HG03135 (cell line): ENCODE measurements around the gene HECTD4.
"Not testable (repeated sequence)": the region's sequence is repeated elsewhere in the genome, so short reads cannot be mapped to it uniquely, and the experiment has no call there.

Experiments
- ATAC-seq: cut with Tn5 transposase; IDR thresholded peaks from one replicate; pipeline ENCODE4 v1.9.1; 2021; ENCODE audit warnings: mild to moderate bottlenecking, moderate library complexity; ENCODE audit not compliant: unreplicated experiment

Gene HECTD4

DNA sequence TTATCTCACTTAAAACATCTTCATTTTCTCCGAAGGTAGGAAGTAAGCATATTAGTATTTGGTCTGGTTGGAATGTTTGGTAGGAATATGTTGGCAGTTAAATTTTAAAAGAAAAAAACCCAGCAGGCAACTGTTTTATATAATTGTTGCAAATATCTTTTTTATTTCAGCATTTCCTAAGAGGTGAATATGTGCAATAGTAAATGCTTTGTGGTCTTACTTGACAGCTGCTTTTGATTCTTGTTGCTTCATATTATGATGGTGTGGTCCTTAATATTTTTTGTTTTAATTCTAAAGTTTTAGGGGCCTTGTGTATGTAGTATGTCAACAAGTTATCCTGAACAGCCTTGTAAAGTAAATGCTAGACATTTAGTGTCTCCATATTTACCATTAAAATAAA is 250.5 kb downstream of the HECTD4 start:
- ATAC-seq: no peak

DNA sequence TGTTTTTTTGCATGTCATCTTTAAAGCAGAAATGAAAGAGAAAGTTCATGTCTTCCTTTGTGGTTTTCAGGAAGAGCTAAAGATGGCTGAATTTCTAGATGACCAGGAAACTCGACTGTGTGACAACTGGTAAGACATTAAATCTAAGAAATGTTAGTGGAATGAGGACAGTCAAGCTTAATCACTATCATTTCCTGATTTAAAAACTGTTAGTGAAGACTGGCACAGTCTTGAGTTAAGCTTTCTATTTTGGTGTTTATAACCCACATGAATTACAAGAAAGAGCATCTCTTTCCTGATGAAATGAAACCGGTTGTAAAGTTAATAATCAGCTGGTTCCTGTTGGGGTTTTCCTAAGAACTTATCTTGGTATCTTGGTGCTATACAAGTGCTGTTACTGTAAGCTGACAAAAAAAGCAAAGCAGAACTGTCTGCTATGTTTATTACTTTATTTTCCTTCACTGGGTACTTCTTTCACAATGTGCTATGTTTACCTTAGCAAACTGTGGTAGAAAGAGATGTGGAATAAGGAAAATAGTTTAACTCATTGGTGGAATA is 251.7 kb downstream of the HECTD4 start:
- peak; percentile 43 for ATAC-seq

DNA sequence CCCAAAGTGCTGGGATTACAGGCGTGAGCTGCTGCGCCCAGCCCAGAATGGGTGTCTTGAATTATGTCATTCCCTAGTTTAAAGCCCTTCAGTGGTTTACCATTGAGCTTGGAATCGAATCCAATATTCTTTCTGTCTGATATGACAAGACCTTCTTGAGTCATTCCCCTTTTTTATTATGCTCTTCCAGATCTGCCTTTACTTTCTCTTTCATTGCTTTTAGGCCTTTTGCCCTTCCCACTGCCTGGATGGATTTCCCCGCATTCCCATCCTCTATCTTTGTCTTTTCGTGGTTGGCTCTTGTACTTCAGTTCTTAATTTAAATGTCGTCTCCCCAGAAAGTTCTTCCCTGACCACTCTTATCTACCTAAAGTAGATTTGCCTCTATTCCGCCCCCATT is 255.3 kb downstream of the HECTD4 start:
- no peak for ATAC-seq

- no peak for ATAC-seq
Measured at GRCh38 chr12:112126000-112126438, 256.2 kb downstream of the HECTD4 start.

- ATAC-seq: peak; percentile 94
Measured at GRCh38 chr12:112125250-112125999, 256.8 kb downstream of the HECTD4 start, which contains the start of gene TRAFD1. TRAFD1 (plus strand) TSS chr12:112125560; CDS start chr12:112130523, 4,963 bp downstream.

DNA sequence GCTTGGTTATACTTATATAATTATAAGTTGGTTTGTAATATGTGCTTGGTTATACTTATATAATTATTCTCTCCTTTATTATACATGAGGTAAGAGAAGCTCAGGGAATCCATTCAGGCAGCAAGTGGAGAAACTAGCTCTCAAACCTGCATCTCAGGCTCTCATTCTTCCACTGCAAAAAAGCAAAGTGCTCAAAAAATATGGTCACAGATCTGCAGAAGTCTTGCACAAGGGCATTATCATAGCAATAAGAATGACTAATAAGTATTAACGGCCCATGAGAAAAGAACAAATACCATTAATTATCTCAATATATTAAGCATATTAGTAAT is 257.3 kb downstream of the HECTD4 start:
- ATAC-seq: no peak

GRCh38 chr12:112122823-112123690 is 259.2 kb downstream of the HECTD4 start:
- ATAC-seq: no peak

DNA sequence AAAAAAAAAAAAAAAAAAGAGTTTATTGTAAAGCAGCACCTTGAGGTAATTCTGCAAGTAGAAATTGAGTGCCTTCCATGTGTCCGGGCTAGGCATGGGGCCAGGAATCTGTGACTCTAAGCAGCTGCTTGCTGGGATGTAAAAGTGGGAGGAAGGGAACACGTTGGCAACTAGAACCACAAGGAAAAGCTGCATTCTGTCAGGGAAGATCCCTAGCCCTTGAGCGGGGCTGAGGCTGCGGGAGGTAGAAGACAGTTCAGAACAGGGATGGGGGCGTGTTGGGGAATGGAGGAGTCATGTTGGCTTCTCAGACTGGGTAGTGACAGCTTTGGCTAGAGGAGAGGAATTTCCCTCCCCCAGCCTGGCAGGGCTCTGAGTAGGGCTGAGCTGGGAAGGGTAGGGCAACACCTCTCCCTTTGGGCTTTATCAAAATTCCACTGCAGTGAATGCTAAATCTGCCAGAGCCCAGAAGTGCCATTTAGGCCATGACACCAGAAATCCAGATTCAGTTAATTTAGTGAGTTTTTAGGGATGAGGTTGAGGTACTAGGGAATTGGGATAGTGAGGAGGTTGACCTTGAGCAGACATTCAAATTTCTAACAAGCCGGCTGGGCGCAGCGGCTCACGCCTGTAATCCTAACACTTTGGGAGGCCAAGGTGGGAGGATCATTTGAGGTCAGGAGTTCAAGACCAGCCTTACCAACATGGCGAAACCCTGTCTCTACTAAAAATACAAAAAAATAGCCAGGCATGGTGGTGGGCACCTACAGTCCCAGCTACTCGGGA is 260.3 kb downstream of the HECTD4 start:
- ATAC-seq: no peak

DNA sequence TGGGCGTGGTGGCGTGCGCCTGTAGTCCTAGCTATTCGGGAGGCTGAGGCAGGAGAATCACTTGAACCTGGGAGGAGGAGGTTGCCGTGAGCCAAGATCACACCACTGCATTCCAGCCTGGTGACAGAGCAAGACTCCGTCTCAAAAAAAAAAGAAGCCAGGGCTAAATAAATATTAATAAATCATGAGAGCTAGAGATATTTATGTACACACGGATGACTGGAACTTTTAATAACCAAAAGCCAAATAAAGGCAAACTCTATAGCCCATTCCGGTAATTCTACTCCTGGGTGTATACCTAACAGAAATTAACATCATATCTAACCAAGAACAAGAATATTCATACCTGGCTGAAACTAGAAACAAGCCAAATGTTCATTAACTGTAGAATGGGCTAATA is 264.5 kb downstream of the HECTD4 start:
- no peak for ATAC-seq

- ATAC-seq: no peak
Measured at GRCh38 chr12:112116232-112117060, 265.8 kb downstream of the HECTD4 start.

GRCh38 chr12:112115259-112116045 is 266.8 kb downstream of the HECTD4 start:
- no peak for ATAC-seq

DNA sequence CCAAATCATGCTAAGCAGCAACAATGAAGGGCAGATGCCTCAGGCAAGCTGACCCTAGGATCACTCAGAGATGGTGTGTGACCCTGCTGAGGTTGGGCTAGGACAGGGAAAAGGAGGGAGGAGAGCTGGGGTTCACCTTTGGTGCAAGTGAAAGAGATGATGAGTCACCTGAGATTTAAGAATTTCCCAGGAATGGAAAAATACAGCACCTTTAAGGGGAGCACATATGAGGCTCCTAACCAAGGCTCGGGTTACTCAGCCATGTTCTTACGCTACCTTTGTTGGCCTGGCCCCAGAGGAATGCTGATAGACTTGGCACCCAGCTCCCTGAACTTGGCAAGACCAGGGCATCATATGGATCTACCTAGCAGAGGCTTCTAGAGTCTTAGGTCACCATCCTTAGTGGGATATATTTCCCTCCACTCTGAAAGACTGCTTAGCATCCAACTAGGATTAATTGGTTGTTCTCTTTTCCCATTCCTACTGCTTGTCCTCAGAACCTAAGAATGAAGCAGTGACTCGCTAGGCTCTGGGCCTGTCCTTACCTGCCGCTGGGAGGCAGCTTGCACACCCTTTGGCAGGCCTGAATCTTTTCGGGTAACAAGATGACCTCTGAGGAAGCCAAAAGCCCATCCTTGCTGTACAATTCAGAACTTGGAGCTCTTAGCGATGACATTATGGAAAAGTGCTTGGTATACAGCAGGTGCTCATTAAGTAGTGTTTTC is 269.7 kb downstream of the HECTD4 start:
- ATAC-seq: no peak

- no peak for ATAC-seq
Measured at GRCh38 chr12:112111931-112112330, 270.3 kb downstream of the HECTD4 start.

- not testable (repeated sequence) for ATAC-seq
Measured at GRCh38 chr12:112110787-112111662, 271.2 kb downstream of the HECTD4 start.
